NAMALWA (cell line): ENCODE measurements around the gene OPTC.
"Not testable (repeated sequence)": the region's sequence is repeated elsewhere in the genome, so short reads cannot be mapped to it uniquely, and the experiment has no call there.

ENCODE experiments used
- DNase-seq: peaks from one replicate; pipeline ENCODE4 v3.0.0-alpha.2; 2015; ENCODE audit warnings: low spot score

OPTC gene

GRCh38 chr1:203465146-203465798 lies 28.7 kb upstream of the OPTC start:
- DNase-seq = no peak

GRCh38 chr1:203465948-203466347 lies 28.0 kb upstream of the OPTC start:
- DNase-seq = no peak

GRCh38 chr1:203466906-203467549 lies 26.9 kb upstream of the OPTC start:
- not testable (repeated sequence) for DNase-seq

- DNase-seq = no peak
Measured at GRCh38 chr1:203467550-203467921, 26.4 kb upstream of the OPTC start.

GRCh38 chr1:203468326-203468725 lies 25.6 kb upstream of the OPTC start:
- DNase-seq = no peak

GRCh38 chr1:203470240-203470639 lies 23.7 kb upstream of the OPTC start:
- no peak for DNase-seq

- no peak for DNase-seq
Measured at GRCh38 chr1:203471841-203472240, 22.1 kb upstream of the OPTC start.

GRCh38 chr1:203473281-203473680 lies 20.7 kb upstream of the OPTC start:
- no peak for DNase-seq

- DNase-seq = no peak
Measured at GRCh38 chr1:203473781-203474305, 20.1 kb upstream of the OPTC start.

- no peak for DNase-seq
Measured at GRCh38 chr1:203475012-203475981, 18.7 kb upstream of the OPTC start, which contains the start of gene PRELP. TSS of gene PRELP (plus strand) at chr1:203475806. CDS start at chr1:203483185, 7,379 bp downstream.

GRCh38 chr1:203476216-203476814 lies 17.6 kb upstream of the OPTC start:
- no peak for DNase-seq

GRCh38 chr1:203477748-203478147 lies 16.2 kb upstream of the OPTC start:
- DNase-seq = no peak

GRCh38 chr1:203478231-203478630 lies 15.7 kb upstream of the OPTC start:
- DNase-seq = no peak

- DNase-seq = no peak
Measured at GRCh38 chr1:203478986-203479385, 15.0 kb upstream of the OPTC start.

GRCh38 chr1:203479646-203480045 lies 14.3 kb upstream of the OPTC start:
- DNase-seq = no peak

- no peak for DNase-seq
Measured at GRCh38 chr1:203480084-203480483, 13.9 kb upstream of the OPTC start.

- peak; percentile 79 for DNase-seq
Measured at GRCh38 chr1:203480525-203481084, 13.3 kb upstream of the OPTC start.

- DNase-seq = no peak
Measured at GRCh38 chr1:203481196-203481595, 12.8 kb upstream of the OPTC start.

- DNase-seq = peak; percentile 32
Measured at GRCh38 chr1:203486618-203487370, 7.2 kb upstream of the OPTC start.

- DNase-seq = no peak
Measured at GRCh38 chr1:203488539-203488938, 5.4 kb upstream of the OPTC start.

- no peak for DNase-seq
Measured at GRCh38 chr1:203490607-203491006, 3.3 kb upstream of the OPTC start.
